H9 (cell line): ENCODE data around the gene TMEM183A. TPM values are rescaled to one million over a fixed set of nuclear protein-coding genes. Genes with fewer than 3 reads are reported as not detected.

Source experiments
- DNase-seq: peaks from one replicate; pipeline ENCODE4 v3.0.0-alpha.2; 2017
- H2AFZ ChIP-seq: one replicate; pipeline ENCODE4 v1.6.1; 2013; ENCODE audit warnings: mild to moderate bottlenecking, low read length, control low read depth, moderate library complexity
- H2AK5ac ChIP-seq: 2 replicates; pipeline ENCODE4 v1.6.1; 2013; ENCODE audit warnings: low read length, control low read depth, mixed read lengths; ENCODE audit not compliant: insufficient read length
- H2BK120ac ChIP-seq: one replicate; pipeline ENCODE4 v1.6.1; 2013; ENCODE audit warnings: low read depth, mild to moderate bottlenecking, low read length, control low read depth, inconsistent platforms; ENCODE audit not compliant: poor library complexity, severe bottlenecking
- H2BK12ac ChIP-seq: 2 replicates; pipeline ENCODE4 v1.6.1; 2013; ENCODE audit warnings: low read length, control low read depth, mixed read lengths, low read depth; ENCODE audit not compliant: insufficient read length
- H2BK15ac ChIP-seq: 2 replicates; pipeline ENCODE4 v1.6.1; 2013; ENCODE audit warnings: low read depth, low read length, control low read depth
- H2BK20ac ChIP-seq: one replicate; pipeline ENCODE4 v1.6.1; 2013; ENCODE audit warnings: low read depth, mild to moderate bottlenecking, low read length, control low read depth, inconsistent platforms; ENCODE audit not compliant: poor library complexity, severe bottlenecking
- H2BK5ac ChIP-seq: 2 replicates; pipeline ENCODE4 v1.6.1; 2013; ENCODE audit warnings: low read length, control low read depth, mixed read lengths; ENCODE audit not compliant: insufficient read length
- H3K14ac ChIP-seq: 2 replicates; pipeline ENCODE4 v1.6.1; 2013; ENCODE audit warnings: low read length, control low read depth; ENCODE audit not compliant: insufficient read depth
- H3K18ac ChIP-seq: 2 replicates; pipeline ENCODE4 v1.6.1; 2013; ENCODE audit warnings: low read depth, mild to moderate bottlenecking, mixed read lengths, low read length, control low read depth; ENCODE audit not compliant: insufficient read length
- H3K23ac ChIP-seq: 2 replicates; pipeline ENCODE4 v1.6.1; 2013; ENCODE audit warnings: low read length, control low read depth, mixed read lengths, low read depth; ENCODE audit not compliant: insufficient read length
- H3K23me2 ChIP-seq: 2 replicates; pipeline ENCODE4 v1.6.1; 2013; ENCODE audit warnings: low read depth, mild to moderate bottlenecking, mixed read lengths, low read length, control low read depth; ENCODE audit not compliant: insufficient read length, poor library complexity, severe bottlenecking
- H3K27ac ChIP-seq: 2 replicates; pipeline ENCODE4 v1.5.1; 2013; ENCODE audit warnings: low read length, control low read depth, mixed read lengths, low read depth; ENCODE audit not compliant: insufficient read length
- H3K27me3 ChIP-seq: 2 replicates; pipeline ENCODE4 v1.6.1; 2013; ENCODE audit warnings: low read length, control low read depth, inconsistent platforms; ENCODE audit not compliant: insufficient read depth
- H3K4ac ChIP-seq: 2 replicates; pipeline ENCODE4 v1.6.1; 2013; ENCODE audit warnings: low read depth, mild to moderate bottlenecking, control low read depth, inconsistent platforms, low read length, moderate library complexity
- H3K4me1 ChIP-seq: 2 replicates; pipeline ENCODE4 v1.6.1; 2013; ENCODE audit warnings: low read length, control low read depth, inconsistent platforms; ENCODE audit not compliant: insufficient read depth
- H3K4me2 ChIP-seq: 2 replicates; pipeline ENCODE4 v1.6.1; 2013; ENCODE audit warnings: low read length, control low read depth, mixed read lengths; ENCODE audit not compliant: insufficient read length, insufficient read depth
- H3K56ac ChIP-seq: 2 replicates; pipeline ENCODE4 v1.6.1; 2013; ENCODE audit warnings: low read depth, mild to moderate bottlenecking, mixed read lengths, low read length, control low read depth; ENCODE audit not compliant: insufficient read length
- H3K79me1 ChIP-seq: 2 replicates; pipeline ENCODE4 v1.6.1; 2013; ENCODE audit warnings: low read depth, mild to moderate bottlenecking, moderate library complexity, low read length, control low read depth, inconsistent platforms; ENCODE audit not compliant: insufficient read depth, poor library complexity, severe bottlenecking
- H3K79me2 ChIP-seq: 2 replicates; pipeline ENCODE4 v1.6.1; 2013; ENCODE audit warnings: low read length, control low read depth, inconsistent platforms; ENCODE audit not compliant: insufficient read depth
- H3K9ac ChIP-seq: 2 replicates; pipeline ENCODE4 v1.6.1; 2013; ENCODE audit warnings: low read length, control low read depth, mixed read lengths; ENCODE audit not compliant: insufficient read length; ENCODE audit errors: extremely low read depth
- H3K9me3 ChIP-seq: one replicate; pipeline ENCODE4 v1.6.1; 2013; ENCODE audit warnings: low read depth, low read length, inconsistent platforms; ENCODE audit not compliant: control insufficient read depth
- H3T11ph ChIP-seq: one replicate; pipeline ENCODE4 v1.6.1; 2013; ENCODE audit warnings: mild to moderate bottlenecking, low read length, control low read depth, inconsistent platforms
- H4K20me1 ChIP-seq: one replicate; pipeline ENCODE4 v1.6.1; 2013; ENCODE audit not compliant: control insufficient read depth, insufficient read length, insufficient read depth
- H4K5ac ChIP-seq: 2 replicates; pipeline ENCODE4 v1.6.1; 2013; ENCODE audit warnings: low read depth, mild to moderate bottlenecking, mixed read lengths, low read length, control low read depth; ENCODE audit not compliant: insufficient read length
- H4K8ac ChIP-seq: replicated peaks from 2 replicates; pipeline ENCODE4 v1.6.1; 2013; ENCODE audit warnings: low read length, control low read depth, mixed read lengths, low read depth; ENCODE audit not compliant: insufficient read length
- H4K91ac ChIP-seq: 2 replicates; pipeline ENCODE4 v1.6.1; 2013; ENCODE audit warnings: low read depth, mild to moderate bottlenecking, moderate library complexity, mixed read lengths, low read length, control low read depth; ENCODE audit not compliant: insufficient read length
- H3K27ac Mint-ChIP-seq, 3 experiments: 2 replicates in 2 of 3; 3 replicates in 1 of 3; pipeline ENCODE4 v1.8.0; 2020 to 2021; ENCODE audit warnings: mixed read lengths in 3 of 3, mild to moderate bottlenecking in 1 of 3, moderate library complexity in 1 of 3
- H3K27me3 Mint-ChIP-seq: 2 replicates; pipeline ENCODE4 v1.8.0; 2021; ENCODE audit warnings: low read depth, mild to moderate bottlenecking, moderate library complexity, mixed read lengths
- H3K36me3 Mint-ChIP-seq, 3 experiments: 2 replicates in 2 of 3; 3 replicates in 1 of 3; pipeline ENCODE4 v1.8.0; 2020 to 2021; ENCODE audit warnings: low read depth in 3 of 3, mixed read lengths in 3 of 3; ENCODE audit not compliant: insufficient read depth in 1 of 3
- H3K4me1 Mint-ChIP-seq, 2 experiments: 2 replicates each; pipeline ENCODE4 v1.8.0; 2020; ENCODE audit warnings: mixed read lengths in 2 of 2
- H3K4me3 Mint-ChIP-seq, 2 experiments: 2 replicates in 1 of 2; 3 replicates in 1 of 2; pipeline ENCODE4 v1.8.0; 2020 to 2021; ENCODE audit warnings: mild to moderate bottlenecking in 2 of 2, mixed read lengths in 2 of 2, moderate library complexity in 1 of 2
- H3K9me3 Mint-ChIP-seq, 2 experiments: 2 replicates in 1 of 2; 3 replicates in 1 of 2; pipeline ENCODE4 v1.8.0; 2020; ENCODE audit warnings: mild to moderate bottlenecking in 2 of 2, mixed read lengths in 2 of 2, moderate library complexity in 1 of 2
- WGBS: extraction: QIAGEN DNeasy Blood & Tissue Kit; methylation state at CpG from one replicate; pipeline ENCODE4 v1.1.7; 2013; ENCODE audit warnings: missing lambda C conversion rate, low lambda C conversion rate, mixed read lengths; ENCODE audit not compliant: insufficient read length; ENCODE audit errors: extremely low coverage; 5-methylcytosine and 5-hydroxymethylcytosine counted together
- total RNA-seq: library from RNA; stranded (reverse); gene quantifications from 2 replicates; pipeline ENCODE4 v1.2.1, GENCODE V29; 2021
- TF ChIP-seq, protein P1 (sequence below): fragments of 200-600 bp; sonication (generic); conservative IDR thresholded peaks from 3 replicates; pipeline ENCODE4 v1.8.0; 2021; ENCODE audit warnings: antibody characterized with exemption, mild to moderate bottlenecking

TMEM183A gene
- total RNA-seq, 1 experiment from 2014 or later = 93.4 TPM

GRCh38 chr1:203045821-203046594, 38.8 kb downstream of the TMEM183A start:
- H3K27ac ChIP-seq = no peak overlapping the region
- no peak overlapping the region for H2BK12ac ChIP-seq
- peaks cover 12 to 37% of the 10 kb centered on the region in 2 experiments for H3K4me1 Mint-ChIP-seq
- no peak overlapping the region for H3K14ac ChIP-seq
- H2BK20ac ChIP-seq = no peak overlapping the region
- DNase-seq = no peak
- TF ChIP-seq, protein P1, sequence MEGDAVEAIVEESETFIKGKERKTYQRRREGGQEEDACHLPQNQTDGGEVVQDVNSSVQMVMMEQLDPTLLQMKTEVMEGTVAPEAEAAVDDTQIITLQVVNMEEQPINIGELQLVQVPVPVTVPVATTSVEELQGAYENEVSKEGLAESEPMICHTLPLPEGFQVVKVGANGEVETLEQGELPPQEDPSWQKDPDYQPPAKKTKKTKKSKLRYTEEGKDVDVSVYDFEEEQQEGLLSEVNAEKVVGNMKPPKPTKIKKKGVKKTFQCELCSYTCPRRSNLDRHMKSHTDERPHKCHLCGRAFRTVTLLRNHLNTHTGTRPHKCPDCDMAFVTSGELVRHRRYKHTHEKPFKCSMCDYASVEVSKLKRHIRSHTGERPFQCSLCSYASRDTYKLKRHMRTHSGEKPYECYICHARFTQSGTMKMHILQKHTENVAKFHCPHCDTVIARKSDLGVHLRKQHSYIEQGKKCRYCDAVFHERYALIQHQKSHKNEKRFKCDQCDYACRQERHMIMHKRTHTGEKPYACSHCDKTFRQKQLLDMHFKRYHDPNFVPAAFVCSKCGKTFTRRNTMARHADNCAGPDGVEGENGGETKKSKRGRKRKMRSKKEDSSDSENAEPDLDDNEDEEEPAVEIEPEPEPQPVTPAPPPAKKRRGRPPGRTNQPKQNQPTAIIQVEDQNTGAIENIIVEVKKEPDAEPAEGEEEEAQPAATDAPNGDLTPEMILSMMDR = no peak
- no peak overlapping the region for H2AFZ ChIP-seq
- H4K20me1 ChIP-seq = no peaks in the 10 kb centered on the region
- no peak overlapping the region for H3K4me2 ChIP-seq
- no peaks in the 10 kb centered on the region for H3K27me3 ChIP-seq
- WGBS = no CpG with 5 or more reads among the region's 16 CpGs
- no peak overlapping the region for H3K18ac ChIP-seq
- H2AK5ac ChIP-seq = no peak overlapping the region
- H3K9me3 ChIP-seq = no peaks in the 10 kb centered on the region
- H3K36me3 Mint-ChIP-seq = peaks cover 0 to 32% (median 9%) of the 10 kb centered on the region in 3 experiments; a peak in 5 of 7 replicates
- H3T11ph ChIP-seq = no peak overlapping the region
- H3K56ac ChIP-seq = no peak overlapping the region
- H3K79me1 ChIP-seq = no peaks in the 10 kb centered on the region
- no peaks in the 10 kb centered on the region for H3K23me2 ChIP-seq
- H3K4me3 Mint-ChIP-seq = no peak overlapping the region
- peaks cover 2% of the 10 kb centered on the region for H3K27me3 Mint-ChIP-seq
- H3K9ac ChIP-seq = no peak overlapping the region
- H4K91ac ChIP-seq = no peak overlapping the region
- no peak overlapping the region for H3K23ac ChIP-seq
- H3K4ac ChIP-seq = no peak overlapping the region
- no peaks in the 10 kb centered on the region for H3K79me2 ChIP-seq
- H2BK15ac ChIP-seq = no peak overlapping the region
- H2BK120ac ChIP-seq = no peak overlapping the region
- H2BK5ac ChIP-seq = no peak overlapping the region
- no peak overlapping the region for H3K27ac Mint-ChIP-seq
- no peak overlapping the region for H4K5ac ChIP-seq
- H4K8ac ChIP-seq = no peak overlapping the region
- no peaks in the 10 kb centered on the region; the same call in 1 of the 2 replicates for H3K4me1 ChIP-seq
- no peaks in the 10 kb centered on the region for H3K9me3 Mint-ChIP-seq
